ENCODE results near the gene KIAA0513.
A peak's percentile ranks its signal among the peaks of the same experiment; 100 is the strongest.

- no peak for TF ChIP-seq EZH2 (IDR thresholded peaks at IDR 0.05; ENCODE audit: borderline replicate concordance, low read length)
- peak; percentile 96 to 100 for TF ChIP-seq CTCF (conservative IDR thresholded peaks at IDR 0.05 in 1 of 2, IDR thresholded peaks at IDR 0.05 in 1 of 2; ENCODE audit: extremely low read depth in 1 of 2, insufficient read depth in 1 of 2, low read depth in 1 of 2, low read length in 2 of 2)
These were observed 87.4 kb downstream of the KIAA0513 start for GRCh38 chr16:85114909-85115567.

Data from mammary epithelial cell (primary cell).